SK-N-SH treated with all-trans-retinoic acid at 6 μM for 48 hours (cell line): ENCODE data around the gene PRR5L.

Source experiments
- ATAC-seq: fragments of 200-7000 bp; cut with Tn5 transposase; 3 replicates; pipeline ENCODE4 v1.9.1; 2020; ENCODE audit warnings: mild to moderate bottlenecking, moderate library complexity
- ARNTL ChIP-seq: fragments of 450-650 bp; formaldehyde crosslinking; IDR thresholded peaks from 2 replicates; pipeline ENCODE4 v1.5.0; 2020; ENCODE audit warnings: low read depth, mild to moderate bottlenecking, moderate library complexity, borderline replicate concordance
- BACH2 ChIP-seq: fragments of 250-450 bp; sonication (Bioruptor Pico); IDR thresholded peaks from 2 replicates; pipeline ENCODE4 v1.9.0; 2021; ENCODE audit warnings: mild to moderate bottlenecking, borderline replicate concordance
- CSDC2 ChIP-seq: fragments of 250-450 bp; sonication (Bioruptor Pico); IDR thresholded peaks from 2 replicates; pipeline ENCODE4 v1.5.0; 2020; ENCODE audit warnings: mild to moderate bottlenecking, moderate library complexity
- GLIS3 ChIP-seq: fragments of 250-450 bp; sonication (Bioruptor Pico); IDR thresholded peaks from 2 replicates; pipeline ENCODE4 v1.5.0; 2020; ENCODE audit warnings: mild to moderate bottlenecking, moderate library complexity
- ISL1 ChIP-seq: fragments of 250-450 bp; sonication (Bioruptor Pico); IDR thresholded peaks from 2 replicates; pipeline ENCODE4 v2.1.2; 2022; ENCODE audit warnings: mild to moderate bottlenecking, moderate library complexity
- OSR1 ChIP-seq: fragments of 250-450 bp; sonication (Bioruptor Pico); IDR thresholded peaks from 2 replicates; pipeline ENCODE4 v1.8.0; 2022; ENCODE audit warnings: moderate library complexity, mild to moderate bottlenecking, inconsistent platforms
- PPARA ChIP-seq: fragments of 250-450 bp; sonication (Bioruptor Pico); IDR thresholded peaks from 2 replicates; pipeline ENCODE4 v1.5.0; 2020; ENCODE audit warnings: mild to moderate bottlenecking, borderline replicate concordance
- SNAI2 ChIP-seq: fragments of 250-450 bp; sonication (Bioruptor Pico); IDR thresholded peaks from 2 replicates; pipeline ENCODE4 v1.5.0; 2020; ENCODE audit warnings: mild to moderate bottlenecking, moderate library complexity
- TCF4 ChIP-seq: fragments of 250-450 bp; sonication (Bioruptor Pico); IDR thresholded peaks from 2 replicates; pipeline ENCODE4 v1.8.0; 2021; ENCODE audit warnings: mild to moderate bottlenecking, moderate library complexity, borderline replicate concordance
- TOX ChIP-seq: fragments of 250-450 bp; sonication (Bioruptor Pico); IDR thresholded peaks from 2 replicates; pipeline ENCODE4 v1.8.0; 2021; ENCODE audit warnings: mild to moderate bottlenecking, moderate library complexity, borderline replicate concordance
- ZC3H10 ChIP-seq: fragments of 250-450 bp; sonication (Bioruptor Pico); IDR thresholded peaks from 2 replicates; pipeline ENCODE4 v1.5.1; 2021; ENCODE audit warnings: mild to moderate bottlenecking, moderate library complexity
- ZFP3 ChIP-seq: fragments of 250-450 bp; sonication (Bioruptor Pico); IDR thresholded peaks from 2 replicates; pipeline ENCODE4 v1.5.0; 2020; ENCODE audit warnings: mild to moderate bottlenecking, moderate library complexity
- ZFP30 ChIP-seq: fragments of 450-650 bp; formaldehyde crosslinking; IDR thresholded peaks from 2 replicates; pipeline ENCODE4 v1.5.0; 2022; ENCODE audit warnings: mild to moderate bottlenecking, moderate library complexity
- ZNF565 ChIP-seq: fragments of 450-650 bp; formaldehyde crosslinking; conservative IDR thresholded peaks from 2 replicates; pipeline ENCODE4 v1.5.0; 2020; ENCODE audit warnings: low read depth, mild to moderate bottlenecking, moderate library complexity
- ZNF70 ChIP-seq: fragments of 450-650 bp; formaldehyde crosslinking; IDR thresholded peaks from 2 replicates; pipeline ENCODE4 v1.5.0; 2020; ENCODE audit warnings: mild to moderate bottlenecking, moderate library complexity
- ZNF8 ChIP-seq: fragments of 450-650 bp; formaldehyde crosslinking; IDR thresholded peaks from 2 replicates; pipeline ENCODE4 v1.5.0; 2020; ENCODE audit warnings: mild to moderate bottlenecking, moderate library complexity
- TF ChIP-seq, protein P1 (sequence below): fragments of 250-450 bp; sonication (Bioruptor Pico); IDR thresholded peaks from 2 replicates; pipeline ENCODE4 v1.8.0; 2021; ENCODE audit warnings: low read depth, mild to moderate bottlenecking, moderate library complexity, borderline replicate concordance
- TF ChIP-seq, protein P2 (sequence below): fragments of 250-450 bp; sonication (Bioruptor Pico); IDR thresholded peaks from 2 replicates; pipeline ENCODE4 v1.5.1; 2021; ENCODE audit warnings: mild to moderate bottlenecking, moderate library complexity
- TF ChIP-seq, protein P3 (sequence below): fragments of 250-450 bp; sonication (Bioruptor Pico); IDR thresholded peaks from 2 replicates; pipeline ENCODE4 v1.8.0; 2020; ENCODE audit warnings: mild to moderate bottlenecking, moderate library complexity, borderline replicate concordance
- TF ChIP-seq, protein P4 (sequence below): fragments of 250-450 bp; sonication (Bioruptor Pico); IDR thresholded peaks from 2 replicates; pipeline ENCODE4 v1.5.0; 2020; ENCODE audit warnings: mild to moderate bottlenecking, moderate library complexity

The PRR5L gene

DNA sequence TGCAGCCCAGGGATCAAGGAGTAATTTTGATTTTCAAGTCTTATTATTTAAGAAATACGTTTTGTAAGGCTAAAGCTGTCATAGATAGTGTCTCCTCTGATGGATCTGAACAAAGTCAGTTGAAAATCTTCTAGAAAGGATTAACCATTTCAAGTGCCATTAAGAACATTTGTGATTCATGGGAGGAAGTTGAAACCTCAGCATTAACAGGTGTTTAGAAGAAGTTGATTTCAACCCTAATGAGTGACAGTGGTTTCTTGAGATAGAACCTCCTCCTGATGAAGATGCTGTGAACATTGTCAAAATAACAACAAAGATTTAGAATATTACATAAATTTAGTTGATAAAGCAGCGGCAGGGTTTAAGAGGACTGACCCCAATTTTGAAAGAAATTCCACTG is 61.7 kb downstream of the PRR5L start:
- no peak for TF ChIP-seq ZFP3 (CRISPR knock-in tag)
- no peak for ATAC-seq

DNA sequence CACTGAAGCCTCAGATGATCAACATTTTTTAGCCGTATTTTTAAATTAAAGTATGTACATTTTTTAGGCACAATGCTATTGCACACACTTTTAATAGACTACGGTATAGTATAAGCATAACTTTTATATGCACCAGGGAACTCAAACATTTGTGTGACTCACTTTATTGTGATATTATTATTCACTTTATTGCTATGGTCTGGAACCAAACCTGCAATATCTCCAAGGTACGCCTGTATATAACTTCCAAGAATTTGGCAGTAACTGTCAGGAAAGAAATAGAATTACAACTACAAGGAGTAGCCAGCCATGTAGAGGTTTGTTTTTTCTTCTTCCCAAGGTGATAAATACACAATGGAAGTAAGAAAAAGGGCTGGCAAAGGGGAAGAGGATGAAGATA is 62.3 kb downstream of the PRR5L start:
- no peak for ATAC-seq
- TF ChIP-seq, protein P1, sequence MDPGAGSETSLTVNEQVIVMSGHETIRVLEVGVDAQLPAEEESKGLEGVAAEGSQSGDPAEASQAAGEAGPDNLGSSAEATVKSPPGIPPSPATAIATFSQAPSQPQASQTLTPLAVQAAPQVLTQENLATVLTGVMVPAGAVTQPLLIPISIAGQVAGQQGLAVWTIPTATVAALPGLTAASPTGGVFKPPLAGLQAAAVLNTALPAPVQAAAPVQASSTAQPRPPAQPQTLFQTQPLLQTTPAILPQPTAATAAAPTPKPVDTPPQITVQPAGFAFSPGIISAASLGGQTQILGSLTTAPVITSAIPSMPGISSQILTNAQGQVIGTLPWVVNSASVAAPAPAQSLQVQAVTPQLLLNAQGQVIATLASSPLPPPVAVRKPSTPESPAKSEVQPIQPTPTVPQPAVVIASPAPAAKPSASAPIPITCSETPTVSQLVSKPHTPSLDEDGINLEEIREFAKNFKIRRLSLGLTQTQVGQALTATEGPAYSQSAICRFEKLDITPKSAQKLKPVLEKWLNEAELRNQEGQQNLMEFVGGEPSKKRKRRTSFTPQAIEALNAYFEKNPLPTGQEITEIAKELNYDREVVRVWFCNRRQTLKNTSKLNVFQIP (CRISPR knock-in tag), result no peak
- TF ChIP-seq, all 23 proteins: peak for 0

DNA sequence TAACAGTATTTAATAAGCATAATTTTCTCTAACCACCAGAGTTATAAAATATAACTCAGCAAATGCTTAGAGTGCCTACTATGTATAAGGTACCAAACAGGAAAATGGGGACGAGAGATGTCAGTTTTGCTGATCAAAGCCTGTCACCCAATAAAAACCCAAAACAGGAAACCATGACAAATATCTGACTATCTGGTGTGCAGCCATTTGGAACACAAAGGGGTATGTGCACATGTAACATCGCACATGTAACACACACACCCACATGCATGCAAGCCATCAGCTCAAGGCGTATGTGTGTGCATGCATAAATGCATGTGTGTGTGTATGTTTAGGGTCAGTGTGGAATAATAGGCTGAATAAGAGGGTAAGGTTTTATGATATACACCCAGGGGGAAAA is 64.2 kb downstream of the PRR5L start:
- ATAC-seq, result no peak
- TF ChIP-seq ZC3H10 (no peak), ZFP3 (CRISPR knock-in tag) (no peak), ZNF70 (CRISPR knock-in tag) (no peak), TCF4 (no peak), ISL1 (CRISPR knock-in tag) (no peak), ARNTL (CRISPR knock-in tag) (no peak), TOX (CRISPR knock-in tag) (no peak), CSDC2 (CRISPR knock-in tag) (no peak), PPARA (no peak), ZFP30 (CRISPR knock-in tag) (no peak), OSR1 (CRISPR knock-in tag) (no peak), ZNF565 (CRISPR knock-in tag) (no peak), BACH2 (CRISPR knock-in tag) (no peak), SNAI2 (CRISPR knock-in tag) (no peak)
- TF ChIP-seq, protein P2, sequence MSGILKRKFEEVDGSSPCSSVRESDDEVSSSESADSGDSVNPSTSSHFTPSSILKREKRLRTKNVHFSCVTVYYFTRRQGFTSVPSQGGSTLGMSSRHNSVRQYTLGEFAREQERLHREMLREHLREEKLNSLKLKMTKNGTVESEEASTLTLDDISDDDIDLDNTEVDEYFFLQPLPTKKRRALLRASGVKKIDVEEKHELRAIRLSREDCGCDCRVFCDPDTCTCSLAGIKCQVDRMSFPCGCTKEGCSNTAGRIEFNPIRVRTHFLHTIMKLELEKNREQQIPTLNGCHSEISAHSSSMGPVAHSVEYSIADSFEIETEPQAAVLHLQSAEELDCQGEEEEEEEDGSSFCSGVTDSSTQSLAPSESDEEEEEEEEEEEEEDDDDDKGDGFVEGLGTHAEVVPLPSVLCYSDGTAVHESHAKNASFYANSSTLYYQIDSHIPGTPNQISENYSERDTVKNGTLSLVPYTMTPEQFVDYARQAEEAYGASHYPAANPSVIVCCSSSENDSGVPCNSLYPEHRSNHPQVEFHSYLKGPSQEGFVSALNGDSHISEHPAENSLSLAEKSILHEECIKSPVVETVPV (CRISPR knock-in tag), result no peak
- TF ChIP-seq, protein P3, sequence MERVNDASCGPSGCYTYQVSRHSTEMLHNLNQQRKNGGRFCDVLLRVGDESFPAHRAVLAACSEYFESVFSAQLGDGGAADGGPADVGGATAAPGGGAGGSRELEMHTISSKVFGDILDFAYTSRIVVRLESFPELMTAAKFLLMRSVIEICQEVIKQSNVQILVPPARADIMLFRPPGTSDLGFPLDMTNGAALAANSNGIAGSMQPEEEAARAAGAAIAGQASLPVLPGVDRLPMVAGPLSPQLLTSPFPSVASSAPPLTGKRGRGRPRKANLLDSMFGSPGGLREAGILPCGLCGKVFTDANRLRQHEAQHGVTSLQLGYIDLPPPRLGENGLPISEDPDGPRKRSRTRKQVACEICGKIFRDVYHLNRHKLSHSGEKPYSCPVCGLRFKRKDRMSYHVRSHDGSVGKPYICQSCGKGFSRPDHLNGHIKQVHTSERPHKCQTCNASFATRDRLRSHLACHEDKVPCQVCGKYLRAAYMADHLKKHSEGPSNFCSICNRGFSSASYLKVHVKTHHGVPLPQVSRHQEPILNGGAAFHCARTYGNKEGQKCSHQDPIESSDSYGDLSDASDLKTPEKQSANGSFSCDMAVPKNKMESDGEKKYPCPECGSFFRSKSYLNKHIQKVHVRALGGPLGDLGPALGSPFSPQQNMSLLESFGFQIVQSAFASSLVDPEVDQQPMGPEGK (CRISPR knock-in tag), result no peak
- TF ChIP-seq, protein P4, sequence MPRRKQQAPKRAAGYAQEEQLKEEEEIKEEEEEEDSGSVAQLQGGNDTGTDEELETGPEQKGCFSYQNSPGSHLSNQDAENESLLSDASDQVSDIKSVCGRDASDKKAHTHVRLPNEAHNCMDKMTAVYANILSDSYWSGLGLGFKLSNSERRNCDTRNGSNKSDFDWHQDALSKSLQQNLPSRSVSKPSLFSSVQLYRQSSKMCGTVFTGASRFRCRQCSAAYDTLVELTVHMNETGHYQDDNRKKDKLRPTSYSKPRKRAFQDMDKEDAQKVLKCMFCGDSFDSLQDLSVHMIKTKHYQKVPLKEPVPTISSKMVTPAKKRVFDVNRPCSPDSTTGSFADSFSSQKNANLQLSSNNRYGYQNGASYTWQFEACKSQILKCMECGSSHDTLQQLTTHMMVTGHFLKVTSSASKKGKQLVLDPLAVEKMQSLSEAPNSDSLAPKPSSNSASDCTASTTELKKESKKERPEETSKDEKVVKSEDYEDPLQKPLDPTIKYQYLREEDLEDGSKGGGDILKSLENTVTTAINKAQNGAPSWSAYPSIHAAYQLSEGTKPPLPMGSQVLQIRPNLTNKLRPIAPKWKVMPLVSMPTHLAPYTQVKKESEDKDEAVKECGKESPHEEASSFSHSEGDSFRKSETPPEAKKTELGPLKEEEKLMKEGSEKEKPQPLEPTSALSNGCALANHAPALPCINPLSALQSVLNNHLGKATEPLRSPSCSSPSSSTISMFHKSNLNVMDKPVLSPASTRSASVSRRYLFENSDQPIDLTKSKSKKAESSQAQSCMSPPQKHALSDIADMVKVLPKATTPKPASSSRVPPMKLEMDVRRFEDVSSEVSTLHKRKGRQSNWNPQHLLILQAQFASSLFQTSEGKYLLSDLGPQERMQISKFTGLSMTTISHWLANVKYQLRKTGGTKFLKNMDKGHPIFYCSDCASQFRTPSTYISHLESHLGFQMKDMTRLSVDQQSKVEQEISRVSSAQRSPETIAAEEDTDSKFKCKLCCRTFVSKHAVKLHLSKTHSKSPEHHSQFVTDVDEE (CRISPR knock-in tag), result no peak

DNA sequence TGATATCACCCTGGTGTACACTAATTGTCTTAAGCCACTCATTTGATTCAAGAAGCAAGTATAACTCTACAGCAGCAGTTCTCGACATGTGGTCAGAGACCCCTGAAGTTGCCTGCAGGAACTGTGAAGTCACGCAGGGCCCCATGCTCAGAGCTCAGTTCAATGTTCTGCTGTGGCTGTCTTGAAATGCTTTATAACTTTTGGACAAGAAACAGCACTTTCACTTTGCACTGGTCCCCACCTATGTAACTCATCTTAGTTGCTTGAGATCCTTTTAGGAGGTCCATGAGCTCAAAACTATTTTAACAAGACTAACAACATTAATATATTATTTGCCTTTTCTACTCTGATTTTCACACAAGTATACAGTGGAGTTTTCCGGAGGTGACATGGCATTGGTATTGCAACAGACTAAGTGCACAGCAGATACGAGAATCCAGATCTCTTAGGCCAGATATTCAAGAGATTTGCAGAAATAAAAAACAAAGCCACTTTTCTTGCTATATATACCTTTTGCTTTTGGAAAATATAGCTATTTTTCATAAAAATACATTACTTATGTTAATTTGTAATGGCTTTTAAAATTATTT is 64.8 kb downstream of the PRR5L start:
- no peak for TF ChIP-seq ZNF70 (CRISPR knock-in tag)
- no peak for TF ChIP-seq GLIS3 (CRISPR knock-in tag)
- TF ChIP-seq PPARA, result no peak
- ATAC-seq, result no peak

DNA sequence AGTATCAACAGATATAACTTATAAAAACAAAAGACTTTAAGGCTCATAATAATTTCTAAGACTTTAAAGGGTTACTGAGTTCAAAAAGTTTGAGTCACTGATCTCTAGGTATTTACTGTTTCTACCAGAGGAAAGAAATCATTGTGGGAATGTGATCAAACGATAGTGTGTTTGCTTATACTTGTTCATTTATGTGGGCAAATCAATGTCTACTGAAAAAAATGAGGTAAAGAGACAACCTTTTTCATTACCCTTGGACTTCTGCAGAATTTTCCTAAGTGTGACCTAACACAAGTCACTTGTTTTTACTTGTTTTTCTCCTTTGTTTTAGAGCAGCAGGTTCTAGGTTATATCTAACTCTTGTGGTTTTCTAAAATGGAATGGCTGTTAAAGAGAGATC is 65.4 kb downstream of the PRR5L start:
- ATAC-seq, result no peak

More for the DNA sequence above, 65.4 kb downstream of the PRR5L start:
- TF ChIP-seq ISL1 (CRISPR knock-in tag) (no peak), OSR1 (CRISPR knock-in tag) (no peak), ZNF8 (CRISPR knock-in tag) (no peak), BACH2 (CRISPR knock-in tag) (no peak), ZC3H10 (no peak)
- TF ChIP-seq, all 23 proteins: peak for 0
